Lower lobe of right lung (tissue), 2 donors: Measurements from ENCODE around the gene ANKS1B. TPM values are rescaled to one million over a fixed set of nuclear protein-coding genes. Genes with fewer than 3 reads are reported as not detected.

Experiments used
- ATAC-seq, 2 donors: fragments of 200-7000 bp; cut with Tn5 transposase; one replicate each; pipeline ENCODE4 v1.9.1; 2020 to 2022; ENCODE audit warnings: mild to moderate bottlenecking in 2 of 2, moderate library complexity in 2 of 2
- DNase-seq: peaks from one replicate; pipeline ENCODE4 v3.0.0-alpha.2; 2020
- H3K27ac ChIP-seq: fragments of 200-600 bp; one replicate; pipeline ENCODE4 v1.8.0; 2022
- H3K27me3 ChIP-seq: fragments of 200-600 bp; one replicate; pipeline ENCODE4 v1.8.0; 2022; ENCODE audit warnings: low read depth
- H3K36me3 ChIP-seq: fragments of 200-600 bp; one replicate; pipeline ENCODE4 v1.8.0; 2022; ENCODE audit warnings: mild to moderate bottlenecking
- H3K4me1 ChIP-seq: fragments of 200-600 bp; one replicate; pipeline ENCODE4 v1.8.0; 2022
- H3K4me3 ChIP-seq: fragments of 200-600 bp; one replicate; pipeline ENCODE4 v1.8.0; 2022; ENCODE audit warnings: mild to moderate bottlenecking
- H3K9me3 ChIP-seq: fragments of 200-600 bp; one replicate; pipeline ENCODE4 v1.8.0; 2022
- intact Hi-C: fragments of 100-400 bp; cut with DNase I; formaldehyde crosslinking; loops from one replicate; pipeline ENCODE4 v1.11.0; 2022
- total RNA-seq: library from RNA; stranded (reverse); fragmentation: NEBNext Ultra II Directional; extraction: Animal tissue kit (Norgen Biotek cat#: 25700); gene quantifications from one replicate; pipeline ENCODE4 v1.2.1, GENCODE V29; 2021
- TF ChIP-seq, protein P1 (sequence below): fragments of 200-600 bp; IDR thresholded peaks from one replicate; pipeline ENCODE4 v1.8.0; 2022; ENCODE audit warnings: antibody characterized with exemption, mild to moderate bottlenecking
- donor health status: DM: no; HTN: yes; CAD: no; lungs with severe emphysema.

ANKS1B gene
- total RNA-seq, 1 donor from 2014 or later = 4.0 TPM

DNA sequence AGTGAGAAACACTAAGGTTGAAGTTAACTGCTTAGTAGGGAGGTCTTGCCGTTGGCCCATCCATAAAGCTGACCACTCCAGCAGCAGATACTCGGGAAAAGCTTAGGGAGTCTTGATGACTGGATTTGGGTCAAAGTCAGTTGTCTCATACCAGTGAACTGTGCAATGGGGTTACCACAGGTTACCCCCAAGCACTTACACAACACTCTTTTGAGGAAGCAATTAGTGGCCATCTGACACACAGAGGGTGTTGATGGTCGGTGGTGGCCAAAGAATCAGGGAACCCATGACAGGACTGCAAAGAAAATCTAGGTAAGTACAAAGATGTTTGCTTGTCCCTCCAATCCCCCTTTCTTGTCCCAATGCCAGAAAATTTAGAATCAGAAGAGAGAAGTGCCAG lies 929.4 kb downstream of the ANKS1B start:
- Histone ChIP-seq H3K27ac (no peak overlapping the region), H3K4me1 (no peaks in the 10 kb centered on the region), H3K27me3 (no peaks in the 10 kb centered on the region), H3K4me3 (no peak overlapping the region), H3K36me3 (no peaks in the 10 kb centered on the region), H3K9me3 (no peaks in the 10 kb centered on the region)
- intact Hi-C loops = no loop called here
- TF ChIP-seq, protein P1, sequence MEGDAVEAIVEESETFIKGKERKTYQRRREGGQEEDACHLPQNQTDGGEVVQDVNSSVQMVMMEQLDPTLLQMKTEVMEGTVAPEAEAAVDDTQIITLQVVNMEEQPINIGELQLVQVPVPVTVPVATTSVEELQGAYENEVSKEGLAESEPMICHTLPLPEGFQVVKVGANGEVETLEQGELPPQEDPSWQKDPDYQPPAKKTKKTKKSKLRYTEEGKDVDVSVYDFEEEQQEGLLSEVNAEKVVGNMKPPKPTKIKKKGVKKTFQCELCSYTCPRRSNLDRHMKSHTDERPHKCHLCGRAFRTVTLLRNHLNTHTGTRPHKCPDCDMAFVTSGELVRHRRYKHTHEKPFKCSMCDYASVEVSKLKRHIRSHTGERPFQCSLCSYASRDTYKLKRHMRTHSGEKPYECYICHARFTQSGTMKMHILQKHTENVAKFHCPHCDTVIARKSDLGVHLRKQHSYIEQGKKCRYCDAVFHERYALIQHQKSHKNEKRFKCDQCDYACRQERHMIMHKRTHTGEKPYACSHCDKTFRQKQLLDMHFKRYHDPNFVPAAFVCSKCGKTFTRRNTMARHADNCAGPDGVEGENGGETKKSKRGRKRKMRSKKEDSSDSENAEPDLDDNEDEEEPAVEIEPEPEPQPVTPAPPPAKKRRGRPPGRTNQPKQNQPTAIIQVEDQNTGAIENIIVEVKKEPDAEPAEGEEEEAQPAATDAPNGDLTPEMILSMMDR = no peak
- no peak for DNase-seq
- peak; percentile 53 to 64 for ATAC-seq

DNA sequence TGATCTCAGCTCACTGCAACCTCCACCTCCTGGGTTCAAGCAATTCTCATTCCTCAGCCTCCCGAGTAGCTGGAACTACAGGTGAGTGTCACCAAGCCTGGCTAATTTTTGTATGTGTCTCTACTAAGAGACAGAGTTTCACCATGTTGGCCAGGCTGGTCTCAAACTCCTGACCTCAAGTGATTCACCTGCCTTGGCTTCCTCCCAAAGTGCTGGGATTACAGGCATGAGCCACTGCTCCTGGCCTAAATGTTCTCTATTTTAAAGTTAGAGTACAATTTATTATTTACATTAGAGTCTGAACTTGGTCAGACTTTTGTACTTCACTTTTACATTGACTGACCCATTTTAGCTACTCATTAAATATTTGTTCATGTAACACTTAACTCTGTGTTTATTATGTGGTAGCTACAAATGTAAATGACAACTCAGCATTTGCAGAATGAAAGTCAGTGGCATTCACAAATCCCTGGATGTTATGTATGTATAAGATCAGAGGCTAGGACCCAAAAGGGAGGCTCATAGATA lies 930.1 kb downstream of the ANKS1B start:
- intact Hi-C loops = no loop called here
- TF ChIP-seq, protein P1 = no peak
- H3K9me3 ChIP-seq = no peaks in the 10 kb centered on the region
- no peaks in the 10 kb centered on the region for H3K27me3 ChIP-seq
- DNase-seq (no peak), ATAC-seq (no peak)
- H3K4me3 ChIP-seq = no peak overlapping the region
- no peaks in the 10 kb centered on the region for H3K4me1 ChIP-seq
- H3K36me3 ChIP-seq = no peaks in the 10 kb centered on the region
- H3K27ac ChIP-seq = no peak overlapping the region

DNA sequence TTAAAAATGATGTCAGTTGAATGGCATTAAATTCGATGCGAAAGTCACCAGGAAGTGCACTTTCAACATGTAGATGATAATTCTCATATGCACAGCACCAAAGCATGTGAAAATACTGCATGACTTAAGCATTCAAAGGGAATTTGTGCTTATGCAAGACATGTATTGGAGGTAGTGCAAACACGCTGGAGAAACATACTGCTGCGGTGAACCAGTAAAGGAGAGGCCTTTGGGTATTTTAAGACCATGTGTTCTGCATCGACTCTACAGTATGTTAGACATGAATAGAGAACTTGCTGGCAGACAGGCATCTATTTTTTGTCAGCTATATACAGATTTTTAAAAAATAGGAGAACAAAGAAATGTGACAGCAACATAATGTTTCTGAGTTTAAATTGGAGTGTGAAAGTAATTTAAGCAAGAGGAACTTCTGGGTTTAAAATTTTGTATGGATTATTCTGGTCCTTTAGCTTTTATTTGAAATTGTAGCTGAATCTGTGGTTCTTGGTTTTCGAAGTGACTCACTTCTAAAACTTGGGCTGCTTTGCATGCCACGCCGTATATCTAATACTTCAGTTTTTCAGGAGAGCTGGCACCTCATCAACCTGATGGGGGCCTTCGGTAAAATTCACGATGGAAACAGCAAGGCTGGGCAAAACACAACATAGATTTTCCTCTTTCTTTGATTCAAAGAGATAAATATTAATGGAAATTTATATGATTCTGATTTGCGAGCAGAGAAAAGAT lies 930.9 kb downstream of the ANKS1B start:
- no peaks in the 10 kb centered on the region for H3K27me3 ChIP-seq
- H3K36me3 ChIP-seq = no peaks in the 10 kb centered on the region
- H3K27ac ChIP-seq = no peak overlapping the region
- no peak overlapping the region for H3K4me3 ChIP-seq
- TF ChIP-seq, protein P1 = no peak
- no peaks in the 10 kb centered on the region for H3K4me1 ChIP-seq
- no peaks in the 10 kb centered on the region for H3K9me3 ChIP-seq
- intact Hi-C loops = no loop called here
- no peak for DNase-seq
- ATAC-seq = no peak

DNA sequence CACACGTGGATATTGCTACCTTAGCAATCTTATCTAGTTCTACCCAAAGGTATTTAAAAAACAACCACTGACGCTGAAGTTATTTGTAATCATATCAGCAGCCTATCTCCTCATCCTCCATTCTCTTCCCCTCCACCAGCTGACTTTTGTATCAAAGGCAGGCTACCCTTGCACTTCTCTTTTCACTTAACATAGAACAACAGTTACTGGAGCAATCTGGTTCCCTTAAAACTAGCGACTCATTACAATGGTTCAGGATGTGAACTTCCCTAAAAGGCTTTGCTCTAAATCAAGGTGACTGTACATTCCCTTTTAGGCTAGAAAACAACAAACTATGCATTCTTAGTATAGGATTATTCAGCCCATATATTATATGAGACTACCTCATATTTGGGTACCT lies 935.0 kb downstream of the ANKS1B start:
- TF ChIP-seq, protein P1 = no peak
- Histone ChIP-seq H3K36me3 (no peaks in the 10 kb centered on the region), H3K4me3 (no peak overlapping the region), H3K27ac (no peak overlapping the region), H3K27me3 (no peaks in the 10 kb centered on the region), H3K9me3 (peaks cover 13% of the 10 kb centered on the region), H3K4me1 (no peaks in the 10 kb centered on the region)
- intact Hi-C loops = no loop called here
- ATAC-seq = peak in 1 of 2 donors; percentile 39
- DNase-seq = no peak

DNA sequence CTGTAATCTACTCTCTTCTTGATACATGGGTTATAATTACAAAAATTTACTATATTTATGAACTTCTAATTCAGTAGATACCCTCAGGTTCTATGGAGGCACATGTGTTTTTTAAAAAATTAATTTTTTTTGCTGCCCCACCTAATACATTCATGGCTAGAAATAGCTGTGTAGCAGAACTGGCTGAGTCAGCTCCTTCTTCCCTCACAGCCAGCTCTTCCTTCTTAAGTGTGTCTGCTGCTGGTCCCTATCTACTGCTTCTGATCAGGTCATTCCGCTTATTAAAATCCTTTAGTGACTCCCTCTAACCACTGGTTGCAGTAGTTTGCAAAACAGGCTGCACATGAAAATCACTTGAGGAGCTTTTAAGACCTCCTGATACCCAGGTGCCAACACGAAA lies 939.6 kb downstream of the ANKS1B start:
- Histone ChIP-seq H3K9me3 (peaks cover 13% of the 10 kb centered on the region), H3K36me3 (no peaks in the 10 kb centered on the region), H3K4me3 (no peak overlapping the region), H3K4me1 (no peaks in the 10 kb centered on the region), H3K27ac (no peak overlapping the region), H3K27me3 (no peaks in the 10 kb centered on the region)
- TF ChIP-seq, protein P1 = no peak
- DNase-seq (no peak), ATAC-seq (no peak)
- intact Hi-C loops = no loop called here
